SK-N-MC (cell line): Measurements from ENCODE around the gene PTPRJ.

Experiments used
- DNase-seq: peaks from one replicate; pipeline ENCODE4 v3.0.0-alpha.2; 2011; ENCODE audit warnings: low read depth, low spot score
- H3K27ac ChIP-seq: fragments of 200-600 bp; sonication (generic); 2 replicates; pipeline ENCODE4 v1.5.1; 2016; ENCODE audit warnings: mixed run types
- H3K36me3 ChIP-seq: fragments of 200-600 bp; sonication (generic); 2 replicates; pipeline ENCODE4 v1.6.1; 2017; ENCODE audit warnings: antibody characterized with exemption, low read length, mixed read lengths; ENCODE audit not compliant: insufficient read depth
- H3K4me3 ChIP-seq: fragments of 200-600 bp; sonication (generic); 2 replicates; pipeline ENCODE4 v1.5.1; 2016
- H3K9ac ChIP-seq: fragments of 200-600 bp; sonication (generic); 2 replicates; pipeline ENCODE4 v1.8.0; 2017; ENCODE audit warnings: mixed run types, mixed read lengths; ENCODE audit not compliant: insufficient read length
- H3K9me3 ChIP-seq: fragments of 200-600 bp; sonication (generic); 2 replicates; pipeline ENCODE4 v1.6.1; 2017; ENCODE audit warnings: low read depth, mild to moderate bottlenecking, antibody characterized with exemption, low read length, moderate library complexity, mixed read lengths
- EZH2 ChIP-seq: fragments of 200-600 bp; sonication (generic); IDR thresholded peaks from one replicate; pipeline ENCODE4 v1.6.1; 2017; ENCODE audit warnings: antibody characterized with exemption
- FOXP2 ChIP-seq: optimal IDR thresholded peaks from 2 replicates; pipeline ENCODE3; 2011; ENCODE audit warnings: mild to moderate bottlenecking, moderate library complexity; ENCODE audit not compliant: insufficient read depth; ENCODE audit errors: extremely low read length, control extremely low read depth
- POLR2AphosphoS5 ChIP-seq: IDR thresholded peaks from 2 replicates; pipeline ENCODE4 v1.6.1; 2012; ENCODE audit warnings: mild to moderate bottlenecking, low read depth, low read length, borderline replicate concordance

The PTPRJ gene

DNA sequence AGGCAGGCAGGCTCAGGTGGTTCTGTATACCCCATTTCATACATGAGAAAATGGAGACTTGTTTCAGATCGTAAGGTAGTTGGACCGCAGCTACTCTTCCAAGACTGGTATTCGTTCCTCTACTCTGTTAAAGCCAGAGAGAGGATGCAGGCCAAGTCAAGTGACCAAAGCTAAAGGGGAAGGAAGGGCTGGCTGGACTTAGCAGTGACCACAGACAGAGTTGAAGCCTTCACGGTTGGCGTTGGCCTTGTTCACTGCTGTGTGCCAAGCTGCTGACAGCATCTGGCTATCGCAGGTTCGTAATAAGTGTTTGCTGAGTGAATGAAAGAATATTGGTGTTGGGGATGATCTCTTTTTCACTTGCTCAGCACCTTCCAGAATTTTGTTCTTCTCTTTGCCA, 64.2 kb downstream of the PTPRJ start:
- Histone ChIP-seq H3K4me3 (no peak overlapping the region), H3K27ac (no peak overlapping the region), H3K9me3 (no peaks in the 10 kb centered on the region), H3K36me3 (no peaks in the 10 kb centered on the region), H3K9ac (no peak overlapping the region)
- no peak for DNase-seq
- TF ChIP-seq FOXP2 (no peak), POLR2AphosphoS5 (no peak), EZH2 (no peak)

DNA sequence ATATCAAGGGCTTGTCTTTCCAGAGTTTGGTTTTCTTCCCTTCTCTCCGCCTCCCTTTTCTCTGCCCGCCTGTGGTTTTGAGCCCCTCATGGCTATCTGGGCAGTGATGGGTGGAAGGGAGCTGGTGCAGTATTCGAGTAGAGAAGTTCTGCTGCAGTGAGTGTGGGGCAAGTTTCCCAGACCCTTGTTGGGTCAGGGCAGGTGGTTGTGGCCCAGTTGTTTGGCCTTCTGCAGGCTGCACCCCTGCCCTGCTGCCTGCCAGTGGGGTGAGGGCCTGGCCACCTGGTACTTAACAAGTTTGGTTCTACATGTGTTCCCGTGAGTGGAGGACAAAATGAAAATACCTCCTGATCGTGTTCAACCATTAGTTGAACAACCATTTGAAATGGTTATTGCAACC, 65.2 kb downstream of the PTPRJ start:
- Histone ChIP-seq H3K9ac (no peak overlapping the region), H3K27ac (no peak overlapping the region), H3K4me3 (no peak overlapping the region), H3K36me3 (no peaks in the 10 kb centered on the region), H3K9me3 (no peaks in the 10 kb centered on the region)
- TF ChIP-seq FOXP2, result no peak
- no peak for TF ChIP-seq EZH2
- TF ChIP-seq POLR2AphosphoS5, result no peak
- DNase-seq, result no peak

DNA sequence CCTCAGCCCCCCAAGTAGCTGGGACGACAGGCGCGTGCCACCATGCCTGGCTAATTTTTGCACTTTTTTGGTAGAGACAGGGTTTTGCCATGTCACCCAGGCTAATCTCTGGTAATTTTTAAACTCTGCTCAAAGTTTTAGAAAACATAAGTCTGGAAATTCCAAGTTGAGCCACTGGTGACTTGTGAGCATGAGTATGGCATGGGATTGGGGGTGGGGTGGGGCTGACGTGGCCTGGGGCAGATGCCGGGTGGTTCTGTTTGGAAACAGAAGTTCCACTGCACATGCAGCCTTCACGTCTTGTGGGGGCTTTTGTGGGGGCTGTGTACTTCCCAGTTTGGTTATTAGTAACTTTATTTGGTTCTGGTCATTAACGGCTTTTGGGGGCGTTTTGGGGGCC, 67.3 kb downstream of the PTPRJ start:
- TF ChIP-seq POLR2AphosphoS5 (no peak), FOXP2 (no peak), EZH2 (no peak)
- H3K36me3 ChIP-seq, result no peaks in the 10 kb centered on the region
- no peak for DNase-seq
- H3K9me3 ChIP-seq, result no peaks in the 10 kb centered on the region
- H3K27ac ChIP-seq, result no peak overlapping the region
- no peak overlapping the region for H3K9ac ChIP-seq
- no peak overlapping the region for H3K4me3 ChIP-seq

DNA sequence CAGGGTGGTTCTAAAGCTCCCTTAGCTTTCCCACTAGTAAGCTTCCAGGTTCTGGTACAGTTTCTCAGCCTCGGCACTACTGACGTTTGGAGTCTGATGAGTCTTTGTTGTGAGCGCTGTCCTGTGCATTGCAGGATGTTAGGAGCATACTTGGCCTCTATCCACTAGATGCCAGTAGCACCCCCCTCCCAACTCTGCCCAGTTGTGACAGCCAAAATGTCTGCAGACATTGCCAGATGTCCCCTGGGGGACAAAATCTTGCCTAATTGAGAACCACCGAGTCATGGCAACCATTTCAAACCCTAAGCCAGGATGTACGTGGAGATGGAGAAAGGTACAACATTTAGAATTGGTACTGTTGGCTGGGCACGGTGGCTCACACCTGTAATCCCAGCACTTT, 68.7 kb downstream of the PTPRJ start:
- H3K9me3 ChIP-seq, result no peaks in the 10 kb centered on the region
- H3K9ac ChIP-seq, result no peak overlapping the region
- H3K36me3 ChIP-seq, result no peaks in the 10 kb centered on the region
- TF ChIP-seq EZH2 (no peak), POLR2AphosphoS5 (no peak), FOXP2 (no peak)
- DNase-seq, result no peak
- H3K27ac ChIP-seq, result no peak overlapping the region
- H3K4me3 ChIP-seq, result no peak overlapping the region

DNA sequence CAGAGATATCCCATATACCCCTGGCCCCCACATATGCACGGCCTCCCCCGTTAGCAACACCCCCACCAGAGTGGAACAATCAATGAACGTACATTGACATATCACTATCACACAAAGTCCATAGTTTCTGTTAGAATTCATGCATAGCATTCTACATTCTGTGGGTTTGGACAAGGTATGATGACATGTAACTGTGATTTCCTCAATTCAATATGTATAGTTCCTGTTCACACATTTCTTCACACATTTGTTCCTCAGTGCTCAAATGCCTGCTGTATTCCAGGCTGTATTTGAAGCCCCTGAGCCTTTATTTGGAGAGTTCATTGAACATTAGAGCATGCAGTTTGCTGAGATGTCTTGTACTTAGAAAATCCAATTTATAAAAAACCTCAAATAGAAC, 69.9 kb downstream of the PTPRJ start:
- no peak overlapping the region; the same call in 1 of the 2 replicates for H3K27ac ChIP-seq
- no peak overlapping the region for H3K4me3 ChIP-seq
- no peaks in the 10 kb centered on the region for H3K36me3 ChIP-seq
- DNase-seq, result no peak
- no peaks in the 10 kb centered on the region for H3K9me3 ChIP-seq
- H3K9ac ChIP-seq, result no peak overlapping the region
- no peak for TF ChIP-seq FOXP2
- TF ChIP-seq POLR2AphosphoS5, result no peak
- TF ChIP-seq EZH2, result no peak

DNA sequence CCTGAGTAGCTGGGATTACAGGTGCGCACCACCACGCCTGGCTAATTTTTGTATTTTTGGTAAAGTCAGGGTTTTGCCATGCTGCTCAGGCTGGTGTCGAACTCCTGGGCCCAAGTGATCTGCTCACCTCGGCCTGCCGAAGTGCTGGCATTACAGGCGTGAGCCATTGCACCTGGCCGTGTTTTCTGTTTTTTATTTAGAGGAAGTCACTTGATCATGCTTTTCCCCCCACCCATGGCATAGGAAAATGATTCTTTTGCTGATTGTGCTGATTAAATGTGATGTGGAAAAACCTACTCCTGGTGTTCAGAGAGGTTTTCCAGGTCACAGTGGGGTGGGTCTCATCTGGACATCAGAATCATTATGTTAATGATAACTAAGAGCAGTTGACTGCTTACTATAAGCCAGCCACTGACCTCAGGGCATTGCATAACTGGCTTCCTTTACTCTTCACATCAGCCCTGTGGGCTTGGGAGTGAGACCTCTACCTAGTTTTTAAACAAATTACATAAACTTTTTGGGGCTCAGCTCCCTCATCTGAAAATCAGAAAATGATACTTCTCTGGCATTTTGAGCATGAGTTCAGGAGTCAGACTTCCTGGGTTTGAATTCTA, 71.0 kb downstream of the PTPRJ start:
- Histone ChIP-seq H3K36me3 (no peaks in the 10 kb centered on the region), H3K27ac (no peak overlapping the region), H3K9me3 (no peaks in the 10 kb centered on the region), H3K9ac (no peak overlapping the region), H3K4me3 (no peak overlapping the region)
- no peak for TF ChIP-seq FOXP2
- no peak for TF ChIP-seq POLR2AphosphoS5
- no peak for TF ChIP-seq EZH2
- no peak for DNase-seq

DNA sequence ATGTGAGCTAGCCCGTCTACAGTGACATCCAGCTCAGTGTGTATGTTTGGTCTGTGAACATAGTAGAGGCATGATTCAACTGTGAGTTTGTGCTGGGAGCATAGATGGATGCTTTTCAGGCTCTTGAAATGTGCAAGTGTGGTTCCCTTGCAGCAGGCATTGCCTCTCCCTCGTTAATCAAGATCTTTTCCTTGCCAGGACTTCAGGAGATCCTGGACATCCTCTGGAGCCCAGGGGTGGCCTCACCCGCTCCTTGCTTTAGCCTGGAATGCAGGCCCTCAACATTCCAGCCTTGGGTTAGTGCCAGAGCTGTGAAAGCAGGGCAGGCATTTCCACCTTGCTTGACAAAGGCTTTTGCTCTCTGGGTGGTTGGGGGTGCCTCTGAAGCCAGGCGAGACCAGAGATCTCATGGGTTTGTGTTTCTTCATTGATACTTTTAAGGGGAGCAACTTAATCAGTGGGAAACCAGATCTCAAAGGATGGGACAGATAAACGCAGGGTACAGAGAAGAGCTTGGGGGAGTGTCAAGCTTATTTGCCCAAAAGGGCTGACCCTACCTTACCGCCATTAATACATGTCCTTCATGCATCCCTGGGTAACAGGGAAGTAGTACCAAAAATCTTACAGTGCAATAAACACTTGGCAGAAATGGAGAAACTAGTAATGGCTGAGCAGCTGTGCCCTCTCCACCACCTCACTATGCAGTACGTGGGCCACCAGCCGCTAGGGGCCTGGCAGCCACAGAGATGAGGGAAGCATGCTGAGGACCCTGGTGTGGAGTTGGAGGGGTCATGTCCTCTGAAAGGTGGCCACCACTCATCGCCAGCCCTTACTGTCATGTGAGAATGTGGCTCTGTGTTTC, 72.1 kb downstream of the PTPRJ start:
- TF ChIP-seq POLR2AphosphoS5 (no peak), FOXP2 (no peak), EZH2 (no peak)
- H3K9me3 ChIP-seq, result no peaks in the 10 kb centered on the region
- no peaks in the 10 kb centered on the region for H3K36me3 ChIP-seq
- H3K9ac ChIP-seq, result no peak overlapping the region
- H3K4me3 ChIP-seq, result no peak overlapping the region
- no peak overlapping the region for H3K27ac ChIP-seq
- DNase-seq, result no peak

DNA sequence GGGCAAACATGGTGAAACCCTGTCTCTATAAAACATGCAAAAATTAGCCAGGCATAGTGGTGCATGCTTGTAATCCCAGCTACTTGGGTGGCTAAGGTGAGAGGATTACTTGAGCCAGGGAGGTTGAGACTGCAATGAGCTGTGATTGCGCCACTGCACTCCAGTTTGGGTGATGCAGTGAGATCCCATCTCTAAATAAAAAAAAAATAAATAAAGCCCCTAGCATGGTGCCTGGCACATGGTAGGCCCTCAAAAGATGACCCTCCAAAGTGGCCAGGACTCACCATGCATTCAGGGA, 74.6 kb downstream of the PTPRJ start:
- H3K27ac ChIP-seq, result no peak overlapping the region
- H3K9me3 ChIP-seq, result no peaks in the 10 kb centered on the region
- H3K36me3 ChIP-seq, result no peaks in the 10 kb centered on the region
- no peak overlapping the region for H3K9ac ChIP-seq
- H3K4me3 ChIP-seq, result no peak overlapping the region
- DNase-seq, result no peak
- TF ChIP-seq FOXP2 (no peak), EZH2 (no peak), POLR2AphosphoS5 (no peak)
